IMR-90 (cell line): ENCODE measurements around the gene GTF3C1. TPM values are rescaled to one million over a fixed set of nuclear protein-coding genes. Genes with fewer than 3 reads are reported as not detected.

Experiments
- ATAC-seq: fragments of 200-7000 bp; cut with Tn5 transposase; 2 replicates; pipeline ENCODE4 v1.9.1; 2020; ENCODE audit warnings: low read depth, mild to moderate bottlenecking, moderate library complexity
- BruUV-seq: library from RNA; stranded (reverse); fragments of 400-500 nt; replicated peaks from 2 replicates; lab custom pipeline; 2021; lab: Mats Ljungman, UMichigan
- CTCF ChIA-PET: fragments of 300-600 bp; formaldehyde crosslinking; extraction: SDS; loops from one replicate; lab custom pipeline; 2021; ENCODE audit warnings: antibody characterized with exemption; lab: Yijun Ruan, JAX
- POLR2A ChIA-PET: fragments of 300-600 bp; sonication (Branson Sonifier 250); formaldehyde crosslinking; loops from one replicate; lab custom pipeline; 2022; ENCODE audit warnings: antibody characterized with exemption; ENCODE audit not compliant: unreplicated experiment; lab: Charles Lee
- DNase-seq: peaks from one replicate; pipeline ENCODE4 v3.0.0; 2013
- H2AFZ ChIP-seq: replicated peaks from 2 replicates; pipeline ENCODE3; 2013; ENCODE audit warnings: low read length, mild to moderate bottlenecking; ENCODE audit not compliant: poor library complexity
- H2AK5ac ChIP-seq: 2 replicates; pipeline ENCODE4 v1.6.1; 2013; ENCODE audit warnings: low read depth, low read length, inconsistent platforms
- H2AK9ac ChIP-seq: replicated peaks from 2 replicates; pipeline ENCODE3; 2013; ENCODE audit warnings: mild to moderate bottlenecking, low read depth, low read length, moderate library complexity; ENCODE audit not compliant: poor library complexity
- H2BK120ac ChIP-seq: 2 replicates; pipeline ENCODE4 v1.6.1; 2013; ENCODE audit warnings: low read depth, low read length, inconsistent platforms
- H2BK15ac ChIP-seq: 3 replicates; pipeline ENCODE4 v1.6.1; 2013; ENCODE audit warnings: low read depth, low read length, inconsistent platforms
- H2BK20ac ChIP-seq: 2 replicates; pipeline ENCODE4 v1.6.1; 2013; ENCODE audit warnings: low read depth, mild to moderate bottlenecking, inconsistent platforms, low read length, moderate library complexity
- H2BK5ac ChIP-seq: 2 replicates; pipeline ENCODE4 v1.6.1; 2013; ENCODE audit warnings: mild to moderate bottlenecking, low read depth, low read length, inconsistent platforms; ENCODE audit not compliant: poor library complexity, severe bottlenecking
- H3K14ac ChIP-seq: replicated peaks from 2 replicates; pipeline ENCODE4 v1.6.1; 2013; ENCODE audit warnings: low read depth, low read length, inconsistent platforms
- H3K18ac ChIP-seq: 2 replicates; pipeline ENCODE4 v1.6.1; 2013; ENCODE audit warnings: low read depth, low read length, control low read depth
- H3K23ac ChIP-seq: 2 replicates; pipeline ENCODE4 v1.6.1; 2013; ENCODE audit warnings: low read depth, low read length, inconsistent platforms
- H3K27ac ChIP-seq: 2 replicates; pipeline ENCODE4 v1.5.1; 2013; ENCODE audit warnings: mild to moderate bottlenecking, control low read depth, low read length; ENCODE audit not compliant: insufficient read depth
- H3K27me3 ChIP-seq: 2 replicates; pipeline ENCODE4 v1.6.1; 2013; ENCODE audit warnings: low read length; ENCODE audit not compliant: control insufficient read depth, insufficient read depth
- H3K36me3 ChIP-seq: 2 replicates; pipeline ENCODE4 v1.6.1; 2013; ENCODE audit warnings: low read length, mixed read lengths; ENCODE audit not compliant: control insufficient read depth, insufficient read depth
- H3K4ac ChIP-seq: 2 replicates; pipeline ENCODE4 v1.6.1; 2013; ENCODE audit warnings: low read depth, low read length, inconsistent platforms
- H3K4me1 ChIP-seq: 2 replicates; pipeline ENCODE4 v1.6.1; 2013; ENCODE audit warnings: low read length, mixed read lengths; ENCODE audit not compliant: control insufficient read depth, insufficient read depth
- H3K4me2 ChIP-seq: 2 replicates; pipeline ENCODE4 v1.6.1; 2013; ENCODE audit warnings: low read depth, mild to moderate bottlenecking, control low read depth, low read length, moderate library complexity
- H3K4me3 ChIP-seq: 2 replicates; pipeline ENCODE4 v1.5.1; 2013; ENCODE audit warnings: low read depth, mild to moderate bottlenecking, control low read depth, low read length, moderate library complexity; ENCODE audit not compliant: insufficient read depth
- H3K56ac ChIP-seq: 2 replicates; pipeline ENCODE4 v1.6.1; 2013; ENCODE audit warnings: low read length, inconsistent platforms; ENCODE audit not compliant: insufficient read depth; ENCODE audit errors: extremely low read depth
- H3K79me1 ChIP-seq, 2 experiments: 2 replicates each; pipeline ENCODE4 v1.6.1; 2013; ENCODE audit warnings: low read length in 2 of 2, inconsistent platforms in 1 of 2, low read depth in 1 of 2
- H3K9ac ChIP-seq: 2 replicates; pipeline ENCODE4 v1.6.1; 2013; ENCODE audit warnings: low read depth, low read length, control low read depth
- H3K9me1 ChIP-seq: 2 replicates; pipeline ENCODE4 v1.6.1; 2013; ENCODE audit warnings: low read length, inconsistent platforms; ENCODE audit not compliant: insufficient read depth
- H3K9me3 ChIP-seq: 2 replicates; pipeline ENCODE4 v1.6.1; 2013; ENCODE audit warnings: low read length; ENCODE audit not compliant: control insufficient read depth, insufficient read depth
- H4K20me1 ChIP-seq: 2 replicates; pipeline ENCODE4 v1.6.1; 2013; ENCODE audit warnings: low read length, inconsistent platforms; ENCODE audit not compliant: insufficient read depth
- H4K5ac ChIP-seq: 2 replicates; pipeline ENCODE4 v1.6.1; 2013; ENCODE audit warnings: mild to moderate bottlenecking, low read depth, low read length, control low read depth
- H4K8ac ChIP-seq, 2 experiments: 2 replicates each; pipeline ENCODE4 v1.6.1; 2013; ENCODE audit warnings: low read depth in 2 of 2, low read length in 2 of 2, control low read depth in 1 of 2, inconsistent platforms in 1 of 2
- H4K91ac ChIP-seq: 2 replicates; pipeline ENCODE4 v1.6.1; 2013; ENCODE audit warnings: low read depth, low read length, inconsistent platforms; ENCODE audit not compliant: insufficient read depth
- ELK1 ChIP-seq: fragments of 150-350 bp; IDR thresholded peaks from 2 replicates; pipeline ENCODE4 v1.6.1; 2016; ENCODE audit warnings: low read depth, mild to moderate bottlenecking, low read length, moderate library complexity, borderline replicate concordance
- MAFK ChIP-seq: IDR thresholded peaks from 2 replicates; pipeline ENCODE4 v1.6.1; 2012; ENCODE audit warnings: low read depth, low read length, improper control_type of control experiment
- WGBS, 2 experiments: methylation state at CpG; one replicate each; pipeline versions ENCODE4 v1.1.5 to v1.1.7; 2013; ENCODE audit warnings: missing lambda C conversion rate in 2 of 2; ENCODE audit not compliant: insufficient read length in 1 of 2; ENCODE audit errors: extremely low coverage in 2 of 2; 5-methylcytosine and 5-hydroxymethylcytosine counted together
- dilution Hi-C: fragments of 300-500 bp; cut with HindIII; formaldehyde crosslinking; loops from one replicate; pipeline ENCODE4 v1.14.3; 2018; ENCODE audit warnings: low sequenced_read_pairs; ENCODE audit not compliant: unreplicated experiment
- in situ Hi-C: fragments of 300-500 bp; cut with MboI; formaldehyde crosslinking; loops from 3 replicates; pipeline ENCODE4 v1.14.3; 2019; ENCODE audit warnings: low sequenced_read_pairs, inconsistent platforms, mixed read lengths
- intact Hi-C: fragments of 100-400 bp; cut with micrococcal nuclease; formaldehyde crosslinking; loops from 2 replicates; pipeline ENCODE4 v1.10.0; 2022
- polyA plus RNA-seq, 3 experiments: library from polyadenylated mRNA; depleted of rRNA; stranded (reverse); fragments of >200 nt; gene quantifications; 2 replicates each; pipeline ENCODE4 v1.2.3, GENCODE V29; 2012; ENCODE audit warnings: low replicate concordance in 1 of 3
- total RNA-seq: library from RNA; depleted of rRNA; stranded (reverse); fragments of >200 nt; gene quantifications from 2 replicates; pipeline ENCODE4 v1.2.3, GENCODE V29; 2012

GTF3C1 gene
- total and polyA plus RNA-seq, 2 of the 4 experiments (the other 2 are of a cell fraction) = 50.8 to 68.1 TPM

GRCh38 chr16:27441998-27442397 lies 107.7 kb downstream of the GTF3C1 start:
- Histone ChIP-seq H3K4me3 (no peak overlapping the region), H2AK5ac (no peak overlapping the region), H3K9me1 (peaks cover 12% of the 10 kb centered on the region), H3K4me2 (no peak overlapping the region), H2AFZ (no peak overlapping the region), H4K8ac (no peak overlapping the region), H2BK20ac (no peak overlapping the region), H3K27ac (no peak overlapping the region), H3K9ac (no peak overlapping the region), H3K27me3 (no peaks in the 10 kb centered on the region), H3K4ac (no peak overlapping the region), H3K18ac (no peak overlapping the region), H3K9me3 (peaks cover 11% of the 10 kb centered on the region), H4K20me1 (no peaks in the 10 kb centered on the region), H3K4me1 (no peaks in the 10 kb centered on the region), H3K56ac (no peak overlapping the region), H2BK120ac (no peak overlapping the region), H2BK15ac (no peak overlapping the region), H3K14ac (no peak overlapping the region), H4K91ac (no peak overlapping the region), H3K36me3 (peaks cover 2% of the 10 kb centered on the region; the same call in 1 of the 2 replicates), H3K79me1 (no peaks in the 10 kb centered on the region; a peak in 1 of 4 replicates), H4K5ac (no peak overlapping the region), H2AK9ac (no peak overlapping the region), H2BK5ac (no peak overlapping the region), H3K23ac (no peak overlapping the region)
- ChIA-PET CTCF (no interaction called here), POLR2A (no interaction called here)
- TF ChIP-seq ELK1 = no peak
- no peak for TF ChIP-seq MAFK
- no TSS peak for BruUV-seq
- intact Hi-C loops (no loop called here), dilution Hi-C loops (no loop called here), in situ Hi-C loops (no loop called here)
- DNase-seq = no peak
- no peak for ATAC-seq
- WGBS, 2 experiments = no CpG with 5 or more reads among the region's 8 CpGs
